Stimulated activated CD4-positive, alpha-beta T cell treated with anti-CD3 and anti-CD28 coated beads, Interleukin-12 subunit alpha, Interleukin-12 subunit beta, amount 100 ng/mL, for 4 hours (primary cell): ENCODE measurements around the gene TMEM209.
"Not testable (repeated sequence)": the region's sequence is repeated elsewhere in the genome, so short reads cannot be mapped to it uniquely, and the experiment has no call there.

ENCODE experiments used
- DNase-seq: peaks from one replicate; pipeline ENCODE4 v3.0.0-alpha.2; 2020

The TMEM209 gene

GRCh38 chr7:130157700-130158099 lies 47.5 kb downstream of the TMEM209 start:
- no peak for DNase-seq

- DNase-seq = no peak
These were observed 49.1 kb downstream of the TMEM209 start for GRCh38 chr7:130156140-130156539.

DNA sequence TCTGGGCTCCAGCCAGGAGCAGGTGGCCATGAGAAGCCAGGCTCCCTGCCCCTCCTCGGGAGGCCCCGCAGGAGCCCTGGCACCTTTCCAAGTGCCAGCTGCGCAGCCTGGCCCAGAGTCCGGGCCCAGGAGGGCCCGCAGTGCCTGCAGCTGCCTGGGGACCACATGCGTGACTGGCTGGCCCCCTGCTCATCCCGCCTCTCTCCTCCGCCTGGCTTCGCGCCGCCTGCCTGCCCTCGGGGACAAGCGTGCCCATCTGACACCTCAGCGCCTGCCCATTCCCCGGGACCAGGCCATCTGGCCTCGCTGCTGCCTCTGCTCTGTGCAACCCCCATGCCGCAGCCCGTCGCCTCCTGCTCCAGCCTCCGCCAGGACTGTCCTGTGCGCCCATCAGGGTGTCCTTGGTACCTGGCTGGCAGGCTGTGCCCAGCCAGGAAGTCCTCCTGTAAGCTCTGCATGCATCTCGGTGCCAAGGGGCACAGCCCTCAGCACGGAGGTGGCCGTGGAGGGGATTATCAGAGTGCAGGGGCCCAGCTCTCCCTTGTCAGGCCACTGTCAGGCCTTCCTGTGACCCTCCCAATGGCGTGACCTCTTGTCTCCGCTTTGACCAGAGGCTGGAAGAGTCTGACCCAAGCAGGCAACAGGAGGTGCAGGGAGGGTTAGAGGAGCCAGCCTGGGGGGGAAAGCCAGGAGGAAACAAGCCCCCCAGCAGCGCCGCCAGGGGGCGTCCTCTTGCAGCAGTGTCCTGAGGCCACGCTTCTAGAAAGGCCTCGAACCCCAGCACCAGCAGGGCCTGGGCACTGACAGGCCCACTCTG lies 50.5 kb downstream of the TMEM209 start:
- DNase-seq = no peak

- no peak for DNase-seq
These were observed 51.1 kb downstream of the TMEM209 start for GRCh38 chr7:130154131-130154500.

GRCh38 chr7:130153211-130153908 lies 51.8 kb downstream of the TMEM209 start:
- DNase-seq = no peak

GRCh38 chr7:130152493-130153210 lies 52.6 kb downstream of the TMEM209 start:
- DNase-seq = no peak

DNA sequence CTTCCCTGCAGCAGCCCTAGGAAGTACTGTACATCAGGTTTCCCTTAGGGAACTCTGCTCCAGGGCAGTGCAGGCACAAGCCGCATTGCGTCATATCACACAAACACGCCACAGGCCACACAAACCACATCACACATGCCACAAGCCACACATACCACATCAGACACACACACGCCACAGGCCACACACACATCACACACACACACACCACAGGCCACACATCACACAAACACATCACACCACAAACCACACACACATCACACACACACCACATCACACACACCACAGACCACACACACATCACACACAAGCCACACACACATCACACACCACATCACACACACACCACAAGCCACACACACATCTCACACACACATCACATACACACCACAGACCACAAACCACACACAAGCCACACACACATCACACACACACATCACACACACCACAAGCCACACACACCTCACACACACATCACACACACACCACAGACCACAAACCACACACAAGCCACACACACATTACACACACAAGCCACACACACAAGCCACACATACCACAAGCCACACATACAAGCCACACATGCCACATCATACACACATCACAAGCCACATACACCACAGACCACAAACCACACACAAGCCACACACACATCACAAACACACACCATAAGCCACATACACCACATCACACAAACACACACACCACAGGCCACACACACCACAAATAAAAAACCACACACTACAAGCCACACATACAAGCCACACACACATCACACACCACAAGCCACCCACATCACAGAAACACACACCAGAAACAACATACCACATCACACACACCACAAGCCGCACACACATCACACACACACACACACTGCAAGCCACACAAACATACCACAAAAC lies 53.4 kb downstream of the TMEM209 start:
- no peak for DNase-seq

GRCh38 chr7:130150587-130150986 lies 54.6 kb downstream of the TMEM209 start:
- no peak for DNase-seq

DNA sequence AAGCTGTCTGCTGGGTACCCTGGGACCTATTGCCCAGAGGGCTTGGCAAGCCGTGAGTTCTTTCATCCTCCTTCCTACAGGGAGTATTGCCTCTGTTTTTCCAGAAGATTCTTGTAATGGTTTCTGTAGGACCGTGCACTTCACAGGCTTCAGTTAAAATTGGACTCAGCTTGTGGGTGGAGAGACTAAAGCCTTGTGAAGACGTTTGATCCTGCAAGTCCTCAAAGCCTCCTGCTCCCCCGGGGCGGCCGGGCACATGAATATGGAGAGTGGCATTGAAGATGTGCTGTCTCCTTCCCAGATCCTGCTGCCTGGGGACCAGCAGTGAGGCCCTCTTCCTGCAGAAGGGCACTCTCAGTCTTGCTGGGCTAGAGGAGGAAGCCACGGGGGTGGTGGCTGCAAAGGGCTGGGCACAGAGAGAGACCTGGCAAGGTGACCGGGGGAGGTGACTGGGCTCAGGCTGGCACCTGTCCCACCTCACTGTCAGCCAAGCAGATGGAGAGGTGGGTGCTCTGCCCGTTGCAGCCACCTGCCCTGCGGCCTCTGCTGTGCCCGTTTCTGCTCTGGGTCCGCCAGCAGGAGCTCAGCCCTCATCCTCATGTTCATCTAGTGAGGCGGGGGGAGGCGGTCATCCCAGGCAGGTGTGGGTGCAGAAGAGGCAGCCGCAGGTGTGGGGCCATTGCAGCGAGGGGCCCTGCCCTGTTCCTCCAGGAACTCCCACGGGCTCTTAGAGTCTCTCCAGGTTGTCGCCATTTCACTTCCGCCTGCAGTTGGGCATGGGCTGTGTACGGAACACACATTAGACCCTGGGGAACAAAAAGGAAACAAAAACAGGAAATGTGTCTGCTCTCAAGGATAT lies 55.7 kb downstream of the TMEM209 start:
- DNase-seq = no peak

DNA sequence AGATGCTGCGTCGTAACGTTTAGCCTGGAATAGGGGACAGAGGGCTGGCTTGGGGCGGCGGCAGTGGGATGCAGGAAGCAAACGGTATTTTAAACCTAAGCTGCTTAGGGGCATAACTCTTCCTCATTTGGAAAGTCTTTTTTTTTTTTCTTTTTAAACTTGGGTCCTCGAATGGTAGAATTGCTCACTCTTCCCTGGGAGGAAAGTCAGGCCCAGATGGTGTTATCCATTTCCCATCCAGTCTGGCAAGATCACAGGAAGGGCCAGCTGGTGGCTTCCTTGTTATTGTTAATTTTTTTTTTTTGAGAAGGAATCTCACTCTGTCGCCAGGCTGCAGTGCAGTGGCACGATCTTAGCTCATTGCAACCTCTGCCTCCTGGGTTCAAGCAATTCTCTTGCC lies 56.6 kb downstream of the TMEM209 start:
- no peak for DNase-seq

GRCh38 chr7:130147710-130148325 lies 57.4 kb downstream of the TMEM209 start:
- no peak for DNase-seq

GRCh38 chr7:130146693-130147405 lies 58.4 kb downstream of the TMEM209 start:
- DNase-seq = no peak

- DNase-seq = not testable (repeated sequence)
These were observed 59.1 kb downstream of the TMEM209 start for GRCh38 chr7:130146142-130146541.

DNA sequence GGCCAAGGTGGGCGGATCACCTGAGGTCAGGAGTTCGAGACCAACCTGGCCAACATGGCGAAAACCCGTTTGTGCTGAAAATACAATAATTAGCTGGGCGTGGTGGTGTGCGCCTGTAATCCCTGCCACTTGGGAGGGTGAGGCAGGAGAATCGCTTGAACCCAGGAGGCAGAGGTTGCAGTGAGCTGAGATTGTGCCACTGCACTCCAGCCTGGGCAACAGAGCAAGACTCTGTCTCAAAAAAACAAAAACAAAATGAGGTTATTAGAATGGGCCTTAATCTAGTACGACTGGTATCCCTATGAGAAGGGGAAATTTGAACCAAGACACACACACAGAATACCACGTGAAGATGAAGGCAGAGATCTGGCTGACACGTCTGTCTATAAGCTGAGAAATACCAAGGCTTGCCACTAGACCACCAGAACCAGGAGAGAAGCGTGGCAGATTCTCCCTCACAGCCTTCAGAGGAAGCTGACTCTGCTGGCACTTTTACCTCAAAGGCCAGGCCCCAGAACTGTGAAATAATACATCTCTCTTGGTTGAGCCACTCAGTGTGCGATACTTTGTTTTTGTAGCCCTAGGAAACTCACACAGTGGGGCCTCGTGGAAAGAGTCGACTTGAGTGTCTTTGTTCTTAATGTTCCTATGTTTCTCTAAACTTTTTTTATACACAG lies 59.6 kb downstream of the TMEM209 start:
- DNase-seq = no peak

DNA sequence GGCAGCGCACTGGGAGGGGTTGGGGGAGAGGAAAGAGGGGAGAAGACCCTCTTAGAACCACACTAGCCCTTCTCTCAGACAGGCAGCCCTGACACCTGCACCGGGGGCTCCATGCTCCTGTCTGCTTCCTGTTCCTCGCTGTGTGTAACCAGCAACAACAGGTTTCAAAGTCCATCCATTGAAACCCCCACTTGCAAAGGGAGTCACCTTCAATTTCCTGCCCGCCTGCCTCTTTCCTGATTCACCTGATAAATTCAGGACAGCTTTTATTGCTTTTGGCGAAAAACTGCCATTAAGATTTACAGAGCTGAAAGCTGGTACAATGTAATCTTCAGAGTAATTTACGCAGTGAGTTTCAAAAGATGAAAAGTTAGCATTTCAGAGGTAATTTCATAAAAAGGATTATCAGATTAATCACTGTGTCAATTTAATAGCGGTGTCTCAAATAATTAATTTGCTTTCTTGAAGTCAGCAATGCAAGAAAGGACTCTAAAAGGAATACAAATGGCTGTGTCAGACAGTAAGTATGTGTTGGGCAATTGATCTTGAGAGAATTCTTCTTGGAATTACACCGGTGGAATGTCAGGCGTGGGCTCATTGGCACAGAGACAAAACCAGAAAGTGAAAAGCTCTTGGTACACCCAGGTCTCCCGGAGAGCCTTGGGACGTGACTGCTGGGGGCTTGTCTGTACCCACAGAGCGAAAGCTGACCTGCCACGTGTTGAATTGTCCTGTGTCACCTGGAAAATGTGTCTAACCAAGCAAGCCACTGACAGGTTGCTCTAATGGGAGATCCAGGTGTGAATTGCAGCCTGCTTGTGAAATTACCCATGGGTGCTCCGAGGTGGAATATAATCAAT lies 60.7 kb downstream of the TMEM209 start:
- no peak for DNase-seq

- DNase-seq = no peak
These were observed 61.3 kb downstream of the TMEM209 start for GRCh38 chr7:130143986-130144311.

- no peak for DNase-seq
These were observed 61.9 kb downstream of the TMEM209 start for GRCh38 chr7:130143334-130143732.

GRCh38 chr7:130142654-130143333 lies 62.4 kb downstream of the TMEM209 start:
- DNase-seq = no peak
